Nephron (organoid): ENCODE data around the gene ADI1.

Experiments used
- H3K27ac Mint-ChIP-seq, 3 experiments: 2 replicates each; pipeline ENCODE4 v1.8.0; 2020; ENCODE audit warnings: mixed read lengths in 3 of 3, mild to moderate bottlenecking in 2 of 3, moderate library complexity in 1 of 3
- H3K27me3 Mint-ChIP-seq: 2 replicates; pipeline ENCODE4 v1.8.0; 2021; ENCODE audit warnings: low read depth, mild to moderate bottlenecking, moderate library complexity, mixed read lengths
- H3K36me3 Mint-ChIP-seq: 2 replicates; pipeline ENCODE4 v1.8.0; 2020; ENCODE audit warnings: low read depth, mixed read lengths
- H3K4me1 Mint-ChIP-seq: 2 replicates; pipeline ENCODE4 v1.8.0; 2020; ENCODE audit warnings: mixed read lengths
- H3K4me3 Mint-ChIP-seq, 3 experiments: 2 replicates each; pipeline ENCODE4 v1.8.0; 2020; ENCODE audit warnings: mild to moderate bottlenecking in 3 of 3, mixed read lengths in 3 of 3, moderate library complexity in 2 of 3
- H3K9me3 Mint-ChIP-seq: 2 replicates; pipeline ENCODE4 v1.8.0; 2020; ENCODE audit warnings: mixed read lengths
- CTCF ChIP-seq, 3 experiments: fragments of 200-600 bp; sonication (generic); IDR thresholded peaks; one replicate each; pipeline ENCODE4 v1.5.0; 2021; ENCODE audit warnings: antibody characterized with exemption in 3 of 3; ENCODE audit not compliant: unreplicated experiment in 3 of 3

The ADI1 gene

GRCh38 chr2:3490191-3491170 is 28.9 kb downstream of the ADI1 start:
- peaks cover 18% of the 10 kb centered on the region for H3K36me3 Mint-ChIP-seq

GRCh38 chr2:3489764-3490115 is 29.6 kb downstream of the ADI1 start:
- TF ChIP-seq CTCF (IDR thresholded peaks at IDR 0.05; ENCODE audit: unreplicated experiment in 3 of 3): no peak
- no peak overlapping the region for H3K4me3 Mint-ChIP-seq
- peaks cover 23% of the 10 kb centered on the region for H3K36me3 Mint-ChIP-seq
- H3K4me1 Mint-ChIP-seq: peaks cover 45% of the 10 kb centered on the region
- H3K27ac Mint-ChIP-seq: peak overlapping the region in 2 of 3 experiments; percentile 87 to 96
- H3K27me3 Mint-ChIP-seq: peaks cover 6% of the 10 kb centered on the region
- H3K9me3 Mint-ChIP-seq: no peaks in the 10 kb centered on the region

More at GRCh38 chr2:3490191-3491170, 28.9 kb downstream of the ADI1 start:
- no peak overlapping the region for H3K4me3 Mint-ChIP-seq
- TF ChIP-seq CTCF (IDR thresholded peaks at IDR 0.05; ENCODE audit: unreplicated experiment in 3 of 3): no peak
- H3K27me3 Mint-ChIP-seq: peaks cover 6% of the 10 kb centered on the region
- no peaks in the 10 kb centered on the region for H3K9me3 Mint-ChIP-seq
- H3K27ac Mint-ChIP-seq: peak overlapping the region in 2 of 3 experiments; percentile 74 to 96
- peaks cover 48% of the 10 kb centered on the region for H3K4me1 Mint-ChIP-seq

- Mint-ChIP-seq H3K27ac (peak overlapping the region; percentile 78 to 96 (median 87)), H3K4me3 (peak overlapping the region in 2 of 3 experiments; percentile 25 to 35), H3K4me1 (peaks cover 42% of the 10 kb centered on the region), H3K9me3 (no peaks in the 10 kb centered on the region), H3K36me3 (peaks cover 23% of the 10 kb centered on the region), H3K27me3 (peaks cover 6% of the 10 kb centered on the region)
- no peak for TF ChIP-seq CTCF (IDR thresholded peaks at IDR 0.05; ENCODE audit: unreplicated experiment in 3 of 3)
Observed at GRCh38 chr2:3488855-3489763, 30.2 kb downstream of the ADI1 start.

GRCh38 chr2:3488061-3488531 is 31.2 kb downstream of the ADI1 start:
- Mint-ChIP-seq H3K9me3 (no peaks in the 10 kb centered on the region), H3K4me1 (peaks cover 32% of the 10 kb centered on the region), H3K36me3 (peaks cover 23% of the 10 kb centered on the region), H3K27me3 (peaks cover 6% of the 10 kb centered on the region), H3K4me3 (no peak overlapping the region), H3K27ac (peak overlapping the region in 1 of 3 experiments; percentile 96)
- no peak for TF ChIP-seq CTCF (IDR thresholded peaks at IDR 0.05; ENCODE audit: unreplicated experiment in 3 of 3)

- H3K27me3 Mint-ChIP-seq: peaks cover 6% of the 10 kb centered on the region
- H3K4me3 Mint-ChIP-seq: no peak overlapping the region
- no peaks in the 10 kb centered on the region for H3K9me3 Mint-ChIP-seq
- no peak for TF ChIP-seq CTCF (IDR thresholded peaks at IDR 0.05; ENCODE audit: unreplicated experiment in 3 of 3)
- peaks cover 26% of the 10 kb centered on the region for H3K36me3 Mint-ChIP-seq
- H3K4me1 Mint-ChIP-seq: peaks cover 31% of the 10 kb centered on the region
- no peak overlapping the region for H3K27ac Mint-ChIP-seq
Observed at GRCh38 chr2:3487432-3487831, 31.9 kb downstream of the ADI1 start.
